Stimulated activated CD4-positive, alpha-beta T cell treated with anti-CD3 and anti-CD28 coated beads, TNF-alpha, amount 100 ng/mL, for 4 hours (primary cell): ENCODE data around the gene LIPT2.

Experiments
- DNase-seq, 3 experiments: peaks; one replicate each; pipeline ENCODE4 v3.0.0-alpha.2; 2020; ENCODE audit warnings: low read depth in 3 of 3

LIPT2 gene

DNA sequence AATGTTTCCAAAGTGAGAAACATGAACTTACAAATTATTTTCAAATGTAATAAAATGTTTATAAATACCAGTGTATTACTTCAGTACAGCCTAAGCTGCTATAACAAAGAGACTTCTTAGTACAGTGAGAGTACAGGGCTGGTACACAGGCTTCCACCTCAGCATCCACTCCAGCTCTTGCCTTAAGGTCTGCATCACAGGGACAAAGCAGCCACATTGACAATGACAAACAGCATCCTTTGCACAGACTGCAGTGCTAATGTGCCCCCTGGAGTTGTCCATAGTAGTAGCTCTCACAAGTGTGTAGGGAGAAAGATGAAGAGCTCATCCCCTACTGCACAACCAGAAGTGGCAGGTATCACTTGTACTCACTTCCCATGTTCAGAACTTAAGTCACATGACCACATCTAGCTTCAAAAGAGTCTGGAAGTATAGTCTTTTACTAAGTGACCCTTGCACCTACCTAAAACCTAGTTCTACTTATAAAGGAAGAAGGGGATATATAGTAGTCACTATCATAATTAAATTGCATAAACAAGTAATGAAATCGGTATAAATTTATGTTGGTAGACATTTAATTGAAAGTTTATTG, 10.7 kb upstream of the LIPT2 start:
- DNase-seq: no peak

- DNase-seq: no peak
These were observed 1.4 kb upstream of the LIPT2 start for GRCh38 chr11:74494916-74495315.

- DNase-seq: no peak
These were observed 487 bp upstream of the LIPT2 start for GRCh38 chr11:74493791-74494630.

DNA sequence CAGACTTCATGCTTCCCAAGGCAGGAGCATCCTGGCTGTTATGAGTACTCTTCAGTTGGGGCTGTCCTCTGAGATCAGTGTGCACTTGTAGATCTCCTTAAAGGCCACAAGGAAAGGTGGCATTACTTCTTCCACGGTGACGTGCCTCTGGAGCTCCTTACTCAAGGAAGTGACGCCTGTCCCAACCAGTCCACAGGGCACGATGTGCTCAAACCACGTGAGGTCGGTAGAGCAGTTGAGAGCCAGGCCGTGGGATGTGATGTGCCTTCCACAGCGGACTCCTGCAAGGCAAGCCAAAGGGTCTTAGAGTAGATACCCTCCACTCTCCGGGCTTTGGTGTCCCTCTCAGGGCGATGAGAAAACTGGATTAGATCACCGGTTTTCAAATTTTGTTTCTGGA, 1.4 kb downstream of the LIPT2 start:
- DNase-seq: no peak

DNA sequence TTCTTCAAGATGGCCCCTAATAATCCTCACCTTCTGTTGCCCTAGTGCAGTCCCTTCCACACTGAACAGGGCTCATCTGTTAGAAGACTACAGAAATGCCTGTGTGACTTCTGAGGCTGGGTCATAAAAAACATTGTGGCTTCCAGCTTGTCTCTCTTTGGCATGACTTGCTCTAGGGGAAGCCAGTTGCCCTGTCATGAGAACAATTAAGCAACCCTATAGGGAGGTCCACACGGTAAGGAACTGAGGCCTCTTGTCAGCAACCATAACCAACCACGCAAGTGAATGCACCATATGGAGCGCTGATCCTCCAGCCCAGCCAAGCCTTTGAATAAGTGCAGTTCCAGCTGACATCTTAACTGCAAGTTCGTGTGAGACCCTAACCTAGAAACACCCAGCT, 2.6 kb downstream of the LIPT2 start:
- no peak for DNase-seq

DNA sequence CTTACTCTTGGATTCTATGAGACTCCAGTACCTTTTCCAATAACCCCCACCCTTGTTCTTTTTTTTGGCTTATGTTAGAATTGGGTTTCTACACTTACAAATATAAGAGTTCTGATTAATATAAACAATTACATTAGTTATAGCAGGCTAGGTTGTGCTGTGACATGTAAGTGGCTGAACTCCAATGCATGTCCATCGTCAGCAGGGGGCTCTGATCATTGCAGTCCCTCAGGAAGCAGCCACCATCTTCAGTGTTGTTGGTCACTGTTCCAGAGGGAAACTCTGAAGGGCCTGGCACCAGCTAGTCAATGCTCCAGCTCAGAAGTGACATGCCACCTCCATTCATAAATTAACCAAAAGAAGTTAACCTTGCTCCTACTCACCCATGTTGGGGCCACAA, 5.6 kb downstream of the LIPT2 start:
- DNase-seq: no peak

GRCh38 chr11:74485868-74486267, 7.7 kb downstream of the LIPT2 start:
- DNase-seq: no peak

GRCh38 chr11:74480688-74481417, 12.7 kb downstream of the LIPT2 start:
- DNase-seq: no peak

DNA sequence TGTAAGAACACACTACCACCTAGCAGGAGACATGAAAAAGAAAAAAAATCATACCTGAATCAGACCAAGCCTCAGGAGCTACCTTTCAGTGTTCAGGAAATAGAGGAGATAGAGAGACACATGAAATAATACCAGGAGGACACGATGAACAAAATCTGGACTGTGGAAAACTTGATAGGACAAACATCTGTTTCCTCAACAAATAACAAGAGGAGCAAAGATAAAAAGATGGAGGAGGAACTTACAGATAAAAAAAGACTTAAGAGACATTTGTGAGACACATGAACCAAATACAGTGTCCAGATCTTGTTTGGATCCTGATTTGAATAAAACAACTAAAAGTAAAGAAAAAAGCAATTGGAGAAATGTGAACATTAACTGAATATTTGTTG, 13.8 kb downstream of the LIPT2 start:
- no peak for DNase-seq

DNA sequence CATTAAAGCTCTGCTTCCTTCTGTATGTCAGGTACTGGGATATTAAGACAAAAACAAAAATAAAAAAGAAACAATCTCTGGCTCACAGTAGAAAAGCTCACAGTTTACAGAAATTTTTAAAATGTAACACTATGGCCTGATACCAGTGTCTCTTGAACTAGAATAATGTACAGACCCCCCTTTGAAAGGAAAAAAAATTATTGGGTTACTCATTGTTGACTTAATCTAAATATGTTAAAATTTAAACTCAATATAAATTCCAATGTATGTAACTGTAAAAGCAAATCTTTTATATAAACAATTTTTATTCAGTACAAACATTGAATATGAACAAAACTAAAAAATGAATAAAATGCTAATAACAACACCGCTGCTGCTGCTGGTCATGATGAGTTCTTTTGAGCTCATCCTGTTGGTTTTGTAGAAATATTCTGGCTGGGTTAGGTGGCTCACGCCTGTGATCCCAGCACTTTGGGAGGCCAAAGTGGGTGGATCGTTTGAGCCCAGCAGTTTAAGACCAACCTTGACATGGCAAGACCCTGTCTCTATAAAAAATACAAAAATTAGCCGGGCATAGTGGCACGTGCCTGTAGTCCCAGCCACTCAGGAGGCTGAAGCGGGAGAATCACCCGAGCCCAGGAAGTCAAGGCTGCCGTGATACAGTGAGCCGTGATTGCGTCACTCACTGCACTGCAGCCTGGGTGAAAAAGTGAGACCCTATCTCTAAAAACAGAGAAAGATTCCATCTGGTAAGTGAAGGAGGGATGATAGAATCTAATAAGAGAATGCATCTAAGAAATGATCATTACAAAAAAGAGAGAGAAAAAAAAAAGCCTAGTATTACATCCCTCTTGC, 14.4 kb downstream of the LIPT2 start:
- no peak for DNase-seq

- DNase-seq: no peak
These were observed 17.0 kb downstream of the LIPT2 start for GRCh38 chr11:74476536-74476935.

DNA sequence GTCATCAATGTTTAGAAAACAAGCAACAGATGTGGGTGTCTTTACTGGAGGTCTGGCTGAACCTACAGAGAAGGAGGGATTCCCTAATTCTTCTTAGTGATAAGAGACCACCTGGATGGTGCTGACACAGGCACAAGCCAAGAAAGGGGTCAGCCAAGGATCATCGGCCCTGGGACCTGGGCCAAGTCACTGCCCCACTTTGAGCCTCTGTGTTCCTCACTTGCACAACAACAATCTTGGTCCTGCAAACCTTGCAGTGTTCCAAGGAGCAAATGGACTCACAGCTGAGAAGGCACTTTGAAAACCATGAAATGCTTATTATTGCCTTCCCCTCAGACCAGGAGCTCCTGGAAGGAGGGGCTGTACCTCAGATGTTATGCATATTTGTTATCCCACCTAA, 19.2 kb downstream of the LIPT2 start:
- no peak for DNase-seq

DNA sequence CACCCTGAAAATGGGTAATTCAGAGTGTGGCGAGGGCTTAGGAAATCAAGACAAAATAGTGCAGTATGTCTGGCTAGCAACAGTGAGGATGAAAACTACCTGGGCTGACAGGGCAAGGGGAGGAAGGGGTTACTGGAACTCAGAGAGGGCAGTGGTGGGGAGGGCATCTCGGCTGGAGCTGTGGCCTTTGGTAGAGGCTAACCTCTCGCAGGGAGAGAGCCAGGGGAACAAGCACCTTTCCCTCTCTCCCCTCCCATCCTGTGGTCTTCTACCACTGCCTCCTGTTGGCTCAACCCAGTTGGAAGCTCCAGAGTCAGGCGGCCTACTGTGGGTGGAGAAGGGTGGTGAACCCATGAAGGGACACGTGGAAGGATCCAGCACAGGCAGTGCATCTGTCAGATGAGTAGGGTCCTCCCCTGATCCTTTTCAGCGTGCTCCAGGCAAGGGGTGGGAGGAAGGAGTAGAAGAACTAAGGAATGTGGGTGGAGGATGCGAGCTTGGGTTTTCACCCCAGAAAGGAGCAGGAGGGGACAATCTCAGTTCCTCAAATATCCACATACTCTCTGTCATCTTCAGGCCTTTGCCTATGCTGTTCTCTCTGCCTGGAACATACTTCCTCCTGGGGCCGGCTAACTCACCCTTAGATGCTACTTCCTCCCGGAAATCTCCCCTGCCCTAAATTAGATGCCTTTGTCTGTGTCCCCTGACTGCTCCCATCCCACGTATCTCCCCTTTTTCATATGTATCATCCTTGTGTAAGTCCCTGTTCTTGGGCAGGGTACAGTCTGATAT, 19.9 kb downstream of the LIPT2 start:
- no peak for DNase-seq

- DNase-seq: no peak
These were observed 21.7 kb downstream of the LIPT2 start for GRCh38 chr11:74471668-74472429.

GRCh38 chr11:74471037-74471436, 22.5 kb downstream of the LIPT2 start:
- DNase-seq: no peak

- no peak for DNase-seq
These were observed 23.0 kb downstream of the LIPT2 start for GRCh38 chr11:74470526-74470925.

DNA sequence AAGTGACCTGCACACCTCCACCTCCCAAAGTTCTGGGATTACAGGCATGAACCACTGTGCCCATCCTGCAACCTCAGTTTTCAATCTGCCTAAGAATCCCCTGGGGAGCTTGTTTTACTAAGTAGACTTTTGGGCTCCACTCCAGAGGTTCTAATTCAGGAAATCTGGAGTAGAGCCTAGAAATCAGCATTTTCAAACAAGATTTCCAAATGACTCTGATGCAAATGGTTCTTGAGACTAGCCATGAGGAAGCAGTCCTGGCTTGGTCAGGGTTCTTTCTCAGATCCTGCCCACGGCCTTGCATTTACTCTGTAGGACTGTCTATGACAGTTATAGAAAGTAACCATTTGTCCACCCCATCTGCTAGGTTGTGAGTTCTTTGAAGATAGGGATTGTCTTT, 24.6 kb downstream of the LIPT2 start:
- no peak for DNase-seq

DNA sequence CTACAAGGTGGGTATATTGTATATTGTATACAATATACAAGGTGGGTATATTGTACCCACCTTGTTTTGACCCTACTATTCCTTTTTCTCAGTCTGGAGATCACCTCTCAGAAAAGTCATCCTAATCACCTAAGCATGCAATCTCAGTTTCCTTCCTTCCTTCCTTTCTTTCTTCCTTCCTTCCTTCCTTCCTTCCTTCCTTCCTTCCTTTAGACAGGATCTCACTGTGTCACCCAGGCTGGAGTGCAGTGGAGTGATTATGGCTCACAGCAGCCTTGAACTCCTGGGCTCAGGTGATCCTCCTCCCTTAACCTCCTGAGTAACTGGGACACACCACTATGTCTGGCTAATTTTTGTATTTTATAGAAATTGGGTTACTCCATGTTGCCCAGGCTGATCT, 25.0 kb downstream of the LIPT2 start:
- no peak for DNase-seq

GRCh38 chr11:74468058-74468457, 25.5 kb downstream of the LIPT2 start:
- no peak for DNase-seq
